IMR-90 (cell line): ENCODE results near the gene NECTIN2. TPM values are rescaled to one million over a fixed set of nuclear protein-coding genes. Genes with fewer than 3 reads are reported as not detected.

Source experiments
- ATAC-seq: fragments of 200-7000 bp; cut with Tn5 transposase; 2 replicates; pipeline ENCODE4 v1.9.1; 2020; ENCODE audit warnings: low read depth, mild to moderate bottlenecking, moderate library complexity
- BruUV-seq: library from RNA; stranded (reverse); fragments of 400-500 nt; replicated peaks from 2 replicates; lab custom pipeline; 2021; lab: Mats Ljungman, UMichigan
- CTCF ChIA-PET: fragments of 300-600 bp; formaldehyde crosslinking; extraction: SDS; loops from one replicate; lab custom pipeline; 2021; ENCODE audit warnings: antibody characterized with exemption; lab: Yijun Ruan, JAX
- POLR2A ChIA-PET: fragments of 300-600 bp; sonication (Branson Sonifier 250); formaldehyde crosslinking; loops from one replicate; lab custom pipeline; 2022; ENCODE audit warnings: antibody characterized with exemption; ENCODE audit not compliant: unreplicated experiment; lab: Charles Lee
- DNase-seq: peaks from one replicate; pipeline ENCODE4 v3.0.0; 2013
- H2AFZ ChIP-seq: replicated peaks from 2 replicates; pipeline ENCODE3; 2013; ENCODE audit warnings: low read length, mild to moderate bottlenecking; ENCODE audit not compliant: poor library complexity
- H2AK5ac ChIP-seq: 2 replicates; pipeline ENCODE4 v1.6.1; 2013; ENCODE audit warnings: low read depth, low read length, inconsistent platforms
- H2AK9ac ChIP-seq: replicated peaks from 2 replicates; pipeline ENCODE3; 2013; ENCODE audit warnings: mild to moderate bottlenecking, low read depth, low read length, moderate library complexity; ENCODE audit not compliant: poor library complexity
- H2BK120ac ChIP-seq: 2 replicates; pipeline ENCODE4 v1.6.1; 2013; ENCODE audit warnings: low read depth, low read length, inconsistent platforms
- H2BK15ac ChIP-seq: 3 replicates; pipeline ENCODE4 v1.6.1; 2013; ENCODE audit warnings: low read depth, low read length, inconsistent platforms
- H2BK20ac ChIP-seq: 2 replicates; pipeline ENCODE4 v1.6.1; 2013; ENCODE audit warnings: low read depth, mild to moderate bottlenecking, inconsistent platforms, low read length, moderate library complexity
- H2BK5ac ChIP-seq: 2 replicates; pipeline ENCODE4 v1.6.1; 2013; ENCODE audit warnings: mild to moderate bottlenecking, low read depth, low read length, inconsistent platforms; ENCODE audit not compliant: poor library complexity, severe bottlenecking
- H3K14ac ChIP-seq: replicated peaks from 2 replicates; pipeline ENCODE4 v1.6.1; 2013; ENCODE audit warnings: low read depth, low read length, inconsistent platforms
- H3K18ac ChIP-seq: 2 replicates; pipeline ENCODE4 v1.6.1; 2013; ENCODE audit warnings: low read depth, low read length, control low read depth
- H3K23ac ChIP-seq: 2 replicates; pipeline ENCODE4 v1.6.1; 2013; ENCODE audit warnings: low read depth, low read length, inconsistent platforms
- H3K27ac ChIP-seq: 2 replicates; pipeline ENCODE4 v1.5.1; 2013; ENCODE audit warnings: mild to moderate bottlenecking, control low read depth, low read length; ENCODE audit not compliant: insufficient read depth
- H3K27me3 ChIP-seq: 2 replicates; pipeline ENCODE4 v1.6.1; 2013; ENCODE audit warnings: low read length; ENCODE audit not compliant: control insufficient read depth, insufficient read depth
- H3K36me3 ChIP-seq: 2 replicates; pipeline ENCODE4 v1.6.1; 2013; ENCODE audit warnings: low read length, mixed read lengths; ENCODE audit not compliant: control insufficient read depth, insufficient read depth
- H3K4ac ChIP-seq: 2 replicates; pipeline ENCODE4 v1.6.1; 2013; ENCODE audit warnings: low read depth, low read length, inconsistent platforms
- H3K4me1 ChIP-seq: 2 replicates; pipeline ENCODE4 v1.6.1; 2013; ENCODE audit warnings: low read length, mixed read lengths; ENCODE audit not compliant: control insufficient read depth, insufficient read depth
- H3K4me2 ChIP-seq: 2 replicates; pipeline ENCODE4 v1.6.1; 2013; ENCODE audit warnings: low read depth, mild to moderate bottlenecking, control low read depth, low read length, moderate library complexity
- H3K4me3 ChIP-seq: 2 replicates; pipeline ENCODE4 v1.5.1; 2013; ENCODE audit warnings: low read depth, mild to moderate bottlenecking, control low read depth, low read length, moderate library complexity; ENCODE audit not compliant: insufficient read depth
- H3K56ac ChIP-seq: 2 replicates; pipeline ENCODE4 v1.6.1; 2013; ENCODE audit warnings: low read length, inconsistent platforms; ENCODE audit not compliant: insufficient read depth; ENCODE audit errors: extremely low read depth
- H3K79me1 ChIP-seq, 2 experiments: 2 replicates each; pipeline ENCODE4 v1.6.1; 2013; ENCODE audit warnings: low read length in 2 of 2, inconsistent platforms in 1 of 2, low read depth in 1 of 2
- H3K9ac ChIP-seq: 2 replicates; pipeline ENCODE4 v1.6.1; 2013; ENCODE audit warnings: low read depth, low read length, control low read depth
- H3K9me1 ChIP-seq: 2 replicates; pipeline ENCODE4 v1.6.1; 2013; ENCODE audit warnings: low read length, inconsistent platforms; ENCODE audit not compliant: insufficient read depth
- H3K9me3 ChIP-seq: 2 replicates; pipeline ENCODE4 v1.6.1; 2013; ENCODE audit warnings: low read length; ENCODE audit not compliant: control insufficient read depth, insufficient read depth
- H4K20me1 ChIP-seq: 2 replicates; pipeline ENCODE4 v1.6.1; 2013; ENCODE audit warnings: low read length, inconsistent platforms; ENCODE audit not compliant: insufficient read depth
- H4K5ac ChIP-seq: 2 replicates; pipeline ENCODE4 v1.6.1; 2013; ENCODE audit warnings: mild to moderate bottlenecking, low read depth, low read length, control low read depth
- H4K8ac ChIP-seq, 2 experiments: 2 replicates each; pipeline ENCODE4 v1.6.1; 2013; ENCODE audit warnings: low read depth in 2 of 2, low read length in 2 of 2, control low read depth in 1 of 2, inconsistent platforms in 1 of 2
- H4K91ac ChIP-seq: 2 replicates; pipeline ENCODE4 v1.6.1; 2013; ENCODE audit warnings: low read depth, low read length, inconsistent platforms; ENCODE audit not compliant: insufficient read depth
- BHLHE40 ChIP-seq: fragments of 150-350 bp; IDR thresholded peaks from 2 replicates; pipeline ENCODE4 v1.6.1; 2016; ENCODE audit warnings: mild to moderate bottlenecking, low read depth, low read length
- CEBPB ChIP-seq: IDR thresholded peaks from 2 replicates; pipeline ENCODE4 v1.6.1; 2012; ENCODE audit warnings: low read depth, low read length, improper control_type of control experiment
- CHD1 ChIP-seq: IDR thresholded peaks from 2 replicates; pipeline ENCODE4 v1.6.1; 2012; ENCODE audit warnings: low read depth, low read length, improper control_type of control experiment
- MAZ ChIP-seq: IDR thresholded peaks from 2 replicates; pipeline ENCODE4 v1.6.1; 2012; ENCODE audit warnings: low read depth, mild to moderate bottlenecking, low read length, improper control_type of control experiment, moderate library complexity, borderline replicate concordance
- NFE2L2 ChIP-seq: fragments of 150-350 bp; IDR thresholded peaks from 2 replicates; pipeline ENCODE4 v1.6.1; 2016; ENCODE audit warnings: low read depth, mild to moderate bottlenecking, low read length
- RCOR1 ChIP-seq: IDR thresholded peaks from 2 replicates; pipeline ENCODE4 v1.6.1; 2012; ENCODE audit warnings: mild to moderate bottlenecking, low read length, improper control_type of control experiment; ENCODE audit not compliant: insufficient replicate concordance
- SMC3 ChIP-seq: fragments of 150-350 bp; IDR thresholded peaks from 2 replicates; pipeline ENCODE4 v1.6.1; 2016; ENCODE audit warnings: low read depth, mild to moderate bottlenecking, antibody characterized with exemption, low read length, moderate library complexity
- WGBS, 2 experiments: methylation state at CpG; one replicate each; pipeline versions ENCODE4 v1.1.5 to v1.1.7; 2013; ENCODE audit warnings: missing lambda C conversion rate in 2 of 2; ENCODE audit not compliant: insufficient read length in 1 of 2; ENCODE audit errors: extremely low coverage in 2 of 2; 5-methylcytosine and 5-hydroxymethylcytosine counted together
- dilution Hi-C: fragments of 300-500 bp; cut with HindIII; formaldehyde crosslinking; loops from one replicate; pipeline ENCODE4 v1.14.3; 2018; ENCODE audit warnings: low sequenced_read_pairs; ENCODE audit not compliant: unreplicated experiment
- in situ Hi-C: fragments of 300-500 bp; cut with MboI; formaldehyde crosslinking; loops from 3 replicates; pipeline ENCODE4 v1.14.3; 2019; ENCODE audit warnings: low sequenced_read_pairs, inconsistent platforms, mixed read lengths
- intact Hi-C: fragments of 100-400 bp; cut with micrococcal nuclease; formaldehyde crosslinking; loops from 2 replicates; pipeline ENCODE4 v1.10.0; 2022
- polyA plus RNA-seq, 3 experiments: library from polyadenylated mRNA; depleted of rRNA; stranded (reverse); fragments of >200 nt; gene quantifications; 2 replicates each; pipeline ENCODE4 v1.2.3, GENCODE V29; 2012; ENCODE audit warnings: low replicate concordance in 1 of 3
- total RNA-seq: library from RNA; depleted of rRNA; stranded (reverse); fragments of >200 nt; gene quantifications from 2 replicates; pipeline ENCODE4 v1.2.3, GENCODE V29; 2012
- TF ChIP-seq, protein P1 (sequence below): fragments of 150-350 bp; IDR thresholded peaks from 2 replicates; pipeline ENCODE4 v1.6.1; 2017; ENCODE audit warnings: mild to moderate bottlenecking, antibody characterized with exemption, low read length, low read depth
- TF ChIP-seq, protein P2 (sequence below): fragments of 150-350 bp; IDR thresholded peaks from 2 replicates; pipeline ENCODE4 v1.6.1; 2016; ENCODE audit warnings: low read depth, mild to moderate bottlenecking, low read length, moderate library complexity, borderline replicate concordance
- TF ChIP-seq, protein P3 (sequence below): conservative IDR thresholded peaks from 2 replicates; pipeline ENCODE4 v1.5.1; 2012; ENCODE audit warnings: mild to moderate bottlenecking, low read depth, low read length, improper control_type of control experiment

The NECTIN2 gene
- total and polyA plus RNA-seq, 2 of the 4 experiments (the other 2 are of a cell fraction): 77.8 to 170 TPM

DNA sequence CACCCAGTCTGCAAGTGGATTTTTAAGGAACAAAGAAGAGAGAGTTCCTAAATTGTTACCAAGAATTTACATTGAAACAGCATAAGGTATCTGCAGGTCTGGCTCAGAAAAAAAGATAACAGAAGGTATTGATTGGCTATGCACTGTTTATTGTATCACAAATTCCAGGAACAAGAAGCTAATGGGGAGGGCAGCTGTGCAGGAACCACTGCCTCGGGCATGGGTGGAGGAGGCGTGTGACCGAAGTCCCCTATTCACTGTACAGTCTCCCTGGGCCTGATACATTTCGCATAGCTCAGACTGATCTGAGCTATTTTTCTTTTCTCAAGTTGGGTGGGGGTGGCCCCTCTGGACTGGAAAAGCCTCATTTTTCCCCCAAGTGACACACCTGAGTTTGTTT lies 11.7 kb downstream of the NECTIN2 start:
- ChIA-PET POLR2A (no interaction called here), CTCF (no interaction called here)
- H3K14ac ChIP-seq: no peak overlapping the region
- dilution Hi-C loops: no loop called here
- H3K27ac ChIP-seq: no peak overlapping the region
- H3K27me3 ChIP-seq: no peaks in the 10 kb centered on the region
- H3K4me2 ChIP-seq: no peak overlapping the region
- H4K20me1 ChIP-seq: peaks cover 81% of the 10 kb centered on the region
- no peak overlapping the region for H2BK15ac ChIP-seq
- no peak overlapping the region for H2AK5ac ChIP-seq
- H4K5ac ChIP-seq: no peak overlapping the region
- H2AK9ac ChIP-seq: no peak overlapping the region
- BruUV-seq: no TSS peak
- peaks cover 10% of the 10 kb centered on the region for H3K9me1 ChIP-seq
- H2BK120ac ChIP-seq: no peak overlapping the region
- DNase-seq (no peak), ATAC-seq (no peak)
- peaks cover 15 to 74% of the 10 kb centered on the region in 2 experiments for H3K79me1 ChIP-seq
- H4K8ac ChIP-seq: no peak overlapping the region
- H3K23ac ChIP-seq: no peak overlapping the region
- H2BK20ac ChIP-seq: no peak overlapping the region
- H2AFZ ChIP-seq: no peak overlapping the region
- H3K4me1 ChIP-seq: no peaks in the 10 kb centered on the region
- H3K18ac ChIP-seq: no peak overlapping the region
- no peaks in the 10 kb centered on the region for H3K9me3 ChIP-seq
- H3K4ac ChIP-seq: no peak overlapping the region
- H3K9ac ChIP-seq: no peak overlapping the region
- H2BK5ac ChIP-seq: no peak overlapping the region
- in situ Hi-C loops: no loop called here
- H3K36me3 ChIP-seq: peaks cover 25% of the 10 kb centered on the region
- H3K56ac ChIP-seq: no peak overlapping the region
- intact Hi-C loops: no loop called here
- no peak overlapping the region for H4K91ac ChIP-seq
- WGBS, 2 experiments: 83% methylated on average over 1 of the region's 4 CpGs; no CpG with 5 or more reads in 1 of the 2 experiments
- H3K4me3 ChIP-seq: no peak overlapping the region
- TF ChIP-seq, protein P1, sequence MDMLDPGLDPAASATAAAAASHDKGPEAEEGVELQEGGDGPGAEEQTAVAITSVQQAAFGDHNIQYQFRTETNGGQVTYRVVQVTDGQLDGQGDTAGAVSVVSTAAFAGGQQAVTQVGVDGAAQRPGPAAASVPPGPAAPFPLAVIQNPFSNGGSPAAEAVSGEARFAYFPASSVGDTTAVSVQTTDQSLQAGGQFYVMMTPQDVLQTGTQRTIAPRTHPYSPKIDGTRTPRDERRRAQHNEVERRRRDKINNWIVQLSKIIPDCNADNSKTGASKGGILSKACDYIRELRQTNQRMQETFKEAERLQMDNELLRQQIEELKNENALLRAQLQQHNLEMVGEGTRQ: no peak
- TF ChIP-seq BHLHE40 (no peak), CHD1 (no peak), MAZ (no peak), RCOR1 (no peak), NFE2L2 (no peak), CEBPB (no peak), SMC3 (no peak)
- TF ChIP-seq, protein P2, sequence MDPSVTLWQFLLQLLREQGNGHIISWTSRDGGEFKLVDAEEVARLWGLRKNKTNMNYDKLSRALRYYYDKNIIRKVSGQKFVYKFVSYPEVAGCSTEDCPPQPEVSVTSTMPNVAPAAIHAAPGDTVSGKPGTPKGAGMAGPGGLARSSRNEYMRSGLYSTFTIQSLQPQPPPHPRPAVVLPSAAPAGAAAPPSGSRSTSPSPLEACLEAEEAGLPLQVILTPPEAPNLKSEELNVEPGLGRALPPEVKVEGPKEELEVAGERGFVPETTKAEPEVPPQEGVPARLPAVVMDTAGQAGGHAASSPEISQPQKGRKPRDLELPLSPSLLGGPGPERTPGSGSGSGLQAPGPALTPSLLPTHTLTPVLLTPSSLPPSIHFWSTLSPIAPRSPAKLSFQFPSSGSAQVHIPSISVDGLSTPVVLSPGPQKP: no peak
- TF ChIP-seq, protein P3, sequence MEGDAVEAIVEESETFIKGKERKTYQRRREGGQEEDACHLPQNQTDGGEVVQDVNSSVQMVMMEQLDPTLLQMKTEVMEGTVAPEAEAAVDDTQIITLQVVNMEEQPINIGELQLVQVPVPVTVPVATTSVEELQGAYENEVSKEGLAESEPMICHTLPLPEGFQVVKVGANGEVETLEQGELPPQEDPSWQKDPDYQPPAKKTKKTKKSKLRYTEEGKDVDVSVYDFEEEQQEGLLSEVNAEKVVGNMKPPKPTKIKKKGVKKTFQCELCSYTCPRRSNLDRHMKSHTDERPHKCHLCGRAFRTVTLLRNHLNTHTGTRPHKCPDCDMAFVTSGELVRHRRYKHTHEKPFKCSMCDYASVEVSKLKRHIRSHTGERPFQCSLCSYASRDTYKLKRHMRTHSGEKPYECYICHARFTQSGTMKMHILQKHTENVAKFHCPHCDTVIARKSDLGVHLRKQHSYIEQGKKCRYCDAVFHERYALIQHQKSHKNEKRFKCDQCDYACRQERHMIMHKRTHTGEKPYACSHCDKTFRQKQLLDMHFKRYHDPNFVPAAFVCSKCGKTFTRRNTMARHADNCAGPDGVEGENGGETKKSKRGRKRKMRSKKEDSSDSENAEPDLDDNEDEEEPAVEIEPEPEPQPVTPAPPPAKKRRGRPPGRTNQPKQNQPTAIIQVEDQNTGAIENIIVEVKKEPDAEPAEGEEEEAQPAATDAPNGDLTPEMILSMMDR: no peak
